GM19397 (cell line): Measurements from ENCODE around the gene ALAD.
"Not testable (repeated sequence)": the region's sequence is repeated elsewhere in the genome, so short reads cannot be mapped to it uniquely, and the experiment has no call there.

Experiments used
- ATAC-seq: cut with Tn5 transposase; IDR thresholded peaks from one replicate; pipeline ENCODE4 v1.9.1; 2021; ENCODE audit warnings: mild to moderate bottlenecking, moderate library complexity; ENCODE audit not compliant: unreplicated experiment

Gene ALAD

GRCh38 chr9:113401027-113401792, at the start of gene ALAD:
TSS of gene ALAD (minus strand) at chr9:113401284. CDS start at chr9:113393559, 7,725 bp downstream.
- peak; percentile 99 for ATAC-seq

GRCh38 chr9:113449376-113449775, 48.3 kb upstream of the ALAD start:
- no peak for ATAC-seq

GRCh38 chr9:113446323-113446740, 45.2 kb upstream of the ALAD start:
- no peak for ATAC-seq

- ATAC-seq = no peak
Observed at GRCh38 chr9:113444736-113445135, 43.7 kb upstream of the ALAD start.

GRCh38 chr9:113437716-113438115, 36.6 kb upstream of the ALAD start:
- ATAC-seq = not testable (repeated sequence)

- no peak for ATAC-seq
Observed at GRCh38 chr9:113436728-113437515, 35.8 kb upstream of the ALAD start.

- no peak for ATAC-seq
Observed at GRCh38 chr9:113431191-113431590, 30.1 kb upstream of the ALAD start.

- ATAC-seq = no peak
Observed at GRCh38 chr9:113428062-113428615, 27.1 kb upstream of the ALAD start.

GRCh38 chr9:113427629-113428028, 26.5 kb upstream of the ALAD start:
- no peak for ATAC-seq

- ATAC-seq = no peak
Observed at GRCh38 chr9:113426701-113427100, 25.6 kb upstream of the ALAD start.

- no peak for ATAC-seq
Observed at GRCh38 chr9:113425072-113425471, 24.0 kb upstream of the ALAD start.

- no peak for ATAC-seq
Observed at GRCh38 chr9:113421726-113422125, 20.6 kb upstream of the ALAD start.

GRCh38 chr9:113417370-113417769, 16.3 kb upstream of the ALAD start:
- no peak for ATAC-seq

- peak; percentile 91 for ATAC-seq
Observed at GRCh38 chr9:113416149-113416721, 15.2 kb upstream of the ALAD start.

GRCh38 chr9:113410207-113410864, 9.3 kb upstream of the ALAD start, which contains the start of the genes C9orf43 and POLE3:
TSS of gene C9orf43 (plus strand) at chr9:113410747. CDS start at chr9:113413494, 2,747 bp downstream.
TSS of gene POLE3 (minus strand) at chr9:113410675. CDS start at chr9:113410293, 382 bp downstream.
- ATAC-seq = peak; percentile 93

GRCh38 chr9:113409883-113410206, 8.8 kb upstream of the ALAD start:
- ATAC-seq = no peak

GRCh38 chr9:113409481-113409880, 8.4 kb upstream of the ALAD start:
- ATAC-seq = no peak

GRCh38 chr9:113406873-113407511, 5.9 kb upstream of the ALAD start:
- peak; percentile 28 for ATAC-seq

GRCh38 chr9:113406353-113406752, 5.3 kb upstream of the ALAD start:
- ATAC-seq = not testable (repeated sequence)

GRCh38 chr9:113403646-113404045, 2.6 kb upstream of the ALAD start:
- ATAC-seq = no peak
